ENCODE results near the gene TBC1D14. TPM values are rescaled to one million over a fixed set of nuclear protein-coding genes. Genes with fewer than 3 reads are reported as not detected.

Gene TBC1D14
- total and polyA plus RNA-seq, 5 donors from 2014 or later = 46.6 to 67.7 (median 52.2) TPM

- DNase-seq (no peak), ATAC-seq (ENCODE audit: low read depth in 2 of 2) (no peak)
- peak overlapping the region in 2 of 3 donors; percentile 82 to 93 for H3K27ac Mint-ChIP-seq
- peak overlapping the region; percentile 44 for H3K4me3 ChIP-seq (ENCODE audit: low read depth, low read length)
- peaks cover 36 to 86% (median 68%) of the 10 kb centered on the region in 4 donors for H3K4me1 Mint-ChIP-seq
- peaks cover 90% of the 10 kb centered on the region for H3K4me1 ChIP-seq (ENCODE audit: control insufficient read depth, insufficient read depth, low read length, poor library complexity, severe bottlenecking)
- H3K27ac ChIP-seq (ENCODE audit: insufficient read depth, low read length, poor library complexity, severe bottlenecking) = peak overlapping the region; percentile 29
- H3K9me3 ChIP-seq (ENCODE audit: control insufficient read depth in 2 of 2, low read length in 2 of 2) = no peaks in the 10 kb centered on the region
- H3K9me3 Mint-ChIP-seq = peaks cover 0 to 4% (median 0%) of the 10 kb centered on the region in 7 donors
- peak overlapping the region in 3 of 4 donors; percentile 30 to 98 (median 38) for H3K4me3 Mint-ChIP-seq
- peaks cover 5% of the 10 kb centered on the region for H3K27me3 Mint-ChIP-seq
- H3K36me3 Mint-ChIP-seq = no peaks in the 10 kb centered on the region
- H3K36me3 ChIP-seq (ENCODE audit: control insufficient read depth, insufficient read depth, low read length) = no peaks in the 10 kb centered on the region
- H3K27me3 ChIP-seq (ENCODE audit: control insufficient read depth, insufficient read depth, low read length) = no peaks in the 10 kb centered on the region
Observed at GRCh38 chr4:6913350-6913905, 3.8 kb downstream of the TBC1D14 start.

- peaks cover 0 to 4% (median 0%) of the 10 kb centered on the region in 7 donors for H3K9me3 Mint-ChIP-seq
- Histone ChIP-seq H3K4me1 (ENCODE audit: control insufficient read depth, insufficient read depth, low read length, poor library complexity, severe bottlenecking) (peaks cover 91% of the 10 kb centered on the region), H3K36me3 (ENCODE audit: control insufficient read depth, insufficient read depth, low read length) (no peaks in the 10 kb centered on the region), H3K27me3 (ENCODE audit: control insufficient read depth, insufficient read depth, low read length) (no peaks in the 10 kb centered on the region), H3K27ac (ENCODE audit: insufficient read depth, low read length, poor library complexity, severe bottlenecking) (no peak overlapping the region), H3K4me3 (ENCODE audit: low read depth, low read length) (peak overlapping the region; percentile 13), H3K9me3 (ENCODE audit: control insufficient read depth in 2 of 2, low read length in 2 of 2) (no peaks in the 10 kb centered on the region)
- no peaks in the 10 kb centered on the region for H3K36me3 Mint-ChIP-seq
- peak overlapping the region in 2 of 3 donors; percentile 78 to 93 for H3K27ac Mint-ChIP-seq
- ATAC-seq (ENCODE audit: low read depth in 2 of 2) (no peak), DNase-seq (no peak)
- H3K4me1 Mint-ChIP-seq = peaks cover 42 to 89% (median 69%) of the 10 kb centered on the region in 4 donors
- peaks cover 5% of the 10 kb centered on the region for H3K27me3 Mint-ChIP-seq
- H3K4me3 Mint-ChIP-seq = peak overlapping the region; percentile 15 to 77 (median 62)
Observed at GRCh38 chr4:6914448-6914847, 4.8 kb downstream of the TBC1D14 start.

DNA sequence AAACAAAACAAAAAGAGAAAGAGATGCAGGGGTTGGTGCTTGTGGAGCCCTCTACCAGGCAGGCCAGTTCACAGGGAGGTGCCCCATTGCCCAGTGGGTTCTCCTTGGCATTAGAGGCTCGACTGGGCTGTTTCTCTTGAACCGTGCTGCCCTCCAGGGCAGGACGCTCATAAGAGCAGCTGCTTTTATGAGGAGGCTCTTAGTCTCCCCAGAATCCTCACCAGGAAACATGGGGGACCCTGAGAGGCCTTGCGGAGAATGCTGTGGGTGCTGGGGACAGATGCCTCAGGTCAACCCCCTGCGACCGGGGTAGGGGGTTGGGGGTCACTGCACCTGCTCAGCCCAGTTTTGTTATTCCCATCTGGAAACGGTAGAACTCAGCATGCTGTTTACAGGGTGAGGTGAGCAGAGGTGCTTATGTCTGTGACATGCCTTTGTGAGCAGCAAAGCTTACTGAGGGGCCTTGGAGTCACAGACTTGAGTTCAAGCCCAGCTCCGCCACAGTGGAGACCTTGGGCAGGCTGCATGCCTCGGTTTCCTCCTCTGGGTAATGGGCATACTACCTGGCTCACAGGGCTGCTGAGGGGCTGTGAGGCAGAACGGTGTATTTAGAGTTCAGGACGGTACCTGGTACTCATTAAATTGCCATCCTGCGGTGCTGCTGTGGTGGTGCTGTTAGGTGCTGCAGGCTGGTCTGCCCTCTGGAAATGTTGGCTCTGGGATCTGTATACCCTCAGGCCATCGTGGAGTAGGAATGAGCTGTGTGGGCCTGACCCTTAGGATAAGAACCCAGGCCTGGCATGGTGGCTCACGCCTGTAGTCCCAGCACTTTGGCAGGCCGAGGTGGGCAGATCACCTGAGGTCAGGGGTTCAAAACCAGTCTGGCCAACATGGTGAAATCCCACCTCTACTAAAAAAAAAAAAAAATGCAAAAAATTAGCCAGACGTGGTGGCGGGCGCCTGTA is 5.7 kb downstream of the TBC1D14 start:
- ATAC-seq (ENCODE audit: low read depth in 2 of 2) (no peak), DNase-seq (no peak)
- peaks cover 5% of the 10 kb centered on the region for H3K27me3 Mint-ChIP-seq
- Histone ChIP-seq H3K9me3 (ENCODE audit: control insufficient read depth in 2 of 2, low read length in 2 of 2) (no peaks in the 10 kb centered on the region), H3K4me3 (ENCODE audit: low read depth, low read length) (no peak overlapping the region), H3K4me1 (ENCODE audit: control insufficient read depth, insufficient read depth, low read length, poor library complexity, severe bottlenecking) (peaks cover 88% of the 10 kb centered on the region), H3K27me3 (ENCODE audit: control insufficient read depth, insufficient read depth, low read length) (no peaks in the 10 kb centered on the region), H3K27ac (ENCODE audit: insufficient read depth, low read length, poor library complexity, severe bottlenecking) (peak overlapping the region; percentile 43), H3K36me3 (ENCODE audit: control insufficient read depth, insufficient read depth, low read length) (no peaks in the 10 kb centered on the region)
- peak overlapping the region in 3 of 4 donors; percentile 15 to 49 (median 38) for H3K4me3 Mint-ChIP-seq
- peaks cover 0 to 4% (median 0%) of the 10 kb centered on the region in 7 donors for H3K9me3 Mint-ChIP-seq
- H3K4me1 Mint-ChIP-seq = peaks cover 45 to 97% (median 75%) of the 10 kb centered on the region in 4 donors
- peak overlapping the region in 2 of 3 donors; percentile 78 to 93 for H3K27ac Mint-ChIP-seq
- no peaks in the 10 kb centered on the region for H3K36me3 Mint-ChIP-seq

DNA sequence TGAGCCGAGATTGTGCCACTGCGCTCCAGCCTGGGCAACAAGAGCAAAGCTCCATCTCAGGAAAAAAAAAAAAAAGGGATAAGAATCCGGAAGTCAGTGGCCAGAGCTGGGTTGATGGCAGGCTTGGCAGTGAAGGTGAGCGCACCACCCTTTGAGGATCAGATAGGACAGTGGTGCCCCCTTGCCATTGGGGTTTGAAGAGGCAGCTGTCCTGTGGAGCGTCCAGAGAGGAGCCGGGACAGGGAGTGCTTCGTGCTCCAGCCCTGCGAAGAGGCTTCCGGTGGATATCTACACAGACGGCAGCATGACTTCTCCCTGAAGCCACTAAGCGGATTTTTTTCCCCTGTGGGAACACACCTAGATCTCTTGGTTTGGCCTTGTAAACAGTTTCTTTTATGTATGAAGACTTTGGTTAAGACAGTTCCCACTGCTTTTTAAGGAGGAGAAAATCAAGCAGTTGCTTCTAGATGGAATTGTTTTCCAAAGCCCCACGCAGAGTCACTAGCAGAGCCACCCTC is 6.5 kb downstream of the TBC1D14 start:
- H3K27me3 Mint-ChIP-seq = no peaks in the 10 kb centered on the region
- Histone ChIP-seq H3K9me3 (ENCODE audit: control insufficient read depth in 2 of 2, low read length in 2 of 2) (no peaks in the 10 kb centered on the region), H3K27me3 (ENCODE audit: control insufficient read depth, insufficient read depth, low read length) (no peaks in the 10 kb centered on the region), H3K36me3 (ENCODE audit: control insufficient read depth, insufficient read depth, low read length) (no peaks in the 10 kb centered on the region), H3K4me1 (ENCODE audit: control insufficient read depth, insufficient read depth, low read length, poor library complexity, severe bottlenecking) (peaks cover 85% of the 10 kb centered on the region), H3K4me3 (ENCODE audit: low read depth, low read length) (peak overlapping the region; percentile 78), H3K27ac (ENCODE audit: insufficient read depth, low read length, poor library complexity, severe bottlenecking) (peak overlapping the region; percentile 82)
- ATAC-seq (ENCODE audit: low read depth in 2 of 2) (no peak), DNase-seq (no peak)
- H3K27ac Mint-ChIP-seq = peak overlapping the region; percentile 93 to 96 (median 96)
- H3K4me1 Mint-ChIP-seq = peaks cover 46 to 96% (median 72%) of the 10 kb centered on the region in 4 donors
- peak overlapping the region; percentile 67 to 97 (median 77) for H3K4me3 Mint-ChIP-seq
- no peaks in the 10 kb centered on the region for H3K36me3 Mint-ChIP-seq
- no peaks in the 10 kb centered on the region for H3K9me3 Mint-ChIP-seq

GRCh38 chr4:6916587-6917460 is 7.2 kb downstream of the TBC1D14 start:
- H3K36me3 Mint-ChIP-seq = no peaks in the 10 kb centered on the region
- Histone ChIP-seq H3K27ac (ENCODE audit: insufficient read depth, low read length, poor library complexity, severe bottlenecking) (peak overlapping the region; percentile 82), H3K9me3 (ENCODE audit: control insufficient read depth in 2 of 2, low read length in 2 of 2) (no peaks in the 10 kb centered on the region), H3K4me3 (ENCODE audit: low read depth, low read length) (peak overlapping the region; percentile 78), H3K27me3 (ENCODE audit: control insufficient read depth, insufficient read depth, low read length) (no peaks in the 10 kb centered on the region), H3K4me1 (ENCODE audit: control insufficient read depth, insufficient read depth, low read length, poor library complexity, severe bottlenecking) (peaks cover 78% of the 10 kb centered on the region), H3K36me3 (ENCODE audit: control insufficient read depth, insufficient read depth, low read length) (no peaks in the 10 kb centered on the region)
- ATAC-seq (ENCODE audit: low read depth in 2 of 2) (peak; percentile 84 to 89), DNase-seq (peak; percentile 46 to 89 (median 62))
- H3K4me1 Mint-ChIP-seq = peaks cover 39 to 90% (median 67%) of the 10 kb centered on the region in 4 donors
- H3K27ac Mint-ChIP-seq = peak overlapping the region; percentile 93 to 96 (median 96)
- peak overlapping the region; percentile 67 to 97 (median 77) for H3K4me3 Mint-ChIP-seq
- H3K27me3 Mint-ChIP-seq = no peaks in the 10 kb centered on the region
- no peaks in the 10 kb centered on the region for H3K9me3 Mint-ChIP-seq

- Histone ChIP-seq H3K27ac (ENCODE audit: insufficient read depth, low read length, poor library complexity, severe bottlenecking) (peak overlapping the region; percentile 82), H3K36me3 (ENCODE audit: control insufficient read depth, insufficient read depth, low read length) (peaks cover 2% of the 10 kb centered on the region), H3K27me3 (ENCODE audit: control insufficient read depth, insufficient read depth, low read length) (no peaks in the 10 kb centered on the region), H3K9me3 (ENCODE audit: control insufficient read depth in 2 of 2, low read length in 2 of 2) (no peaks in the 10 kb centered on the region), H3K4me1 (ENCODE audit: control insufficient read depth, insufficient read depth, low read length, poor library complexity, severe bottlenecking) (peaks cover 72% of the 10 kb centered on the region), H3K4me3 (ENCODE audit: low read depth, low read length) (peak overlapping the region; percentile 78)
- DNase-seq = peak in 2 of 3 donors; percentile 30 to 75
- Mint-ChIP-seq H3K4me3 (peak overlapping the region; percentile 67 to 97 (median 77)), H3K4me1 (peaks cover 33 to 91% (median 70%) of the 10 kb centered on the region in 4 donors), H3K36me3 (no peaks in the 10 kb centered on the region), H3K27ac (peak overlapping the region; percentile 93 to 96 (median 96)), H3K27me3 (no peaks in the 10 kb centered on the region), H3K9me3 (no peaks in the 10 kb centered on the region)
- peak; percentile 30 to 40 for ATAC-seq (ENCODE audit: low read depth in 2 of 2)
Observed at GRCh38 chr4:6917461-6918271, 8.0 kb downstream of the TBC1D14 start.
